MM.1S (cell line): ENCODE data around the gene RNU1-4.
A peak's percentile ranks its signal among the peaks of the same experiment; 100 is the strongest.
"Not testable (repeated sequence)": the region's sequence is repeated elsewhere in the genome, so short reads cannot be mapped to it uniquely, and the experiment has no call there.

ENCODE experiments used
- DNase-seq: peaks from one replicate; pipeline ENCODE4 v3.0.0-alpha.2; 2015
- H2AFZ ChIP-seq: fragments of 300-600 bp; sonication (generic); 2 replicates; pipeline ENCODE4 v1.6.0; 2016; ENCODE audit warnings: antibody characterized with exemption, low read length
- H3F3A ChIP-seq: fragments of 300-600 bp; sonication (generic); 2 replicates; pipeline ENCODE4 v1.6.1; 2016; ENCODE audit warnings: mild to moderate bottlenecking, antibody characterized with exemption, low read length, moderate library complexity, mixed read lengths; ENCODE audit not compliant: insufficient read depth
- H3K27ac ChIP-seq: fragments of 300-600 bp; sonication (generic); 2 replicates; pipeline ENCODE4 v1.5.1; 2016; ENCODE audit warnings: mild to moderate bottlenecking, low read length
- H3K27me3 ChIP-seq: fragments of 300-600 bp; sonication (generic); replicated peaks from 2 replicates; pipeline ENCODE4 v1.6.0; 2016; ENCODE audit warnings: low read length; ENCODE audit not compliant: insufficient read depth
- H3K36me3 ChIP-seq: fragments of 300-600 bp; sonication (generic); replicated peaks from 2 replicates; pipeline ENCODE4 v1.6.1; 2016; ENCODE audit warnings: mild to moderate bottlenecking, low read length, mixed read lengths; ENCODE audit not compliant: insufficient read depth
- H3K4me1 ChIP-seq: fragments of 300-600 bp; sonication (generic); 2 replicates; pipeline ENCODE4 v1.6.1; 2016; ENCODE audit warnings: low read length, mixed read lengths
- H3K4me2 ChIP-seq: fragments of 300-600 bp; sonication (generic); 2 replicates; pipeline ENCODE4 v1.6.0; 2016; ENCODE audit warnings: low read depth, low read length
- H3K4me3 ChIP-seq: fragments of 300-600 bp; sonication (generic); 2 replicates; pipeline ENCODE4 v1.5.1; 2016; ENCODE audit warnings: low read length, mixed read lengths
- H3K79me2 ChIP-seq: fragments of 300-600 bp; sonication (generic); 2 replicates; pipeline ENCODE4 v1.6.1; 2016; ENCODE audit warnings: mixed run types, low read length, mixed read lengths
- H3K9ac ChIP-seq: fragments of 300-600 bp; sonication (generic); 2 replicates; pipeline ENCODE4 v1.6.1; 2016; ENCODE audit warnings: low read length, mixed read lengths
- H3K9me2 ChIP-seq: fragments of 300-600 bp; sonication (generic); replicated peaks from 2 replicates; pipeline ENCODE4 v1.6.1; 2016; ENCODE audit warnings: mild to moderate bottlenecking, low read length, mixed read lengths; ENCODE audit not compliant: insufficient read depth
- H3K9me3 ChIP-seq: fragments of 300-600 bp; sonication (generic); replicated peaks from 2 replicates; pipeline ENCODE4 v1.6.1; 2016; ENCODE audit warnings: mild to moderate bottlenecking, low read length, mixed read lengths; ENCODE audit not compliant: insufficient read depth
- H4K20me1 ChIP-seq: fragments of 300-600 bp; sonication (generic); 2 replicates; pipeline ENCODE4 v1.6.1; 2016; ENCODE audit warnings: mild to moderate bottlenecking, low read length, moderate library complexity, mixed read lengths; ENCODE audit not compliant: insufficient read depth
- CTCF ChIP-seq: fragments of 300-600 bp; sonication (generic); IDR thresholded peaks from 2 replicates; pipeline ENCODE4 v1.5.1; 2016; ENCODE audit warnings: antibody characterized with exemption, low read length, mixed read lengths

The RNU1-4 gene

GRCh38 chr1:16704502-16705100 lies 35.7 kb upstream of the RNU1-4 start:
- H3K27me3 ChIP-seq, H3K4me1 ChIP-seq, H3K27ac ChIP-seq, H3K36me3 ChIP-seq, H3K79me2 ChIP-seq, DNase-seq, H3K4me3 ChIP-seq, H3K4me2 ChIP-seq, H3K9ac ChIP-seq, H3K9me2 ChIP-seq, H3F3A ChIP-seq, H4K20me1 ChIP-seq, H3K9me3 ChIP-seq, H2AFZ ChIP-seq: not testable (repeated sequence)

- DNase-seq: not testable (repeated sequence)
Observed at GRCh38 chr1:16706302-16706701, 34.0 kb upstream of the RNU1-4 start.

GRCh38 chr1:16707130-16708093 lies 32.9 kb upstream of the RNU1-4 start:
- not testable (repeated sequence) for H3K4me3 ChIP-seq, H3K27me3 ChIP-seq, H3K79me2 ChIP-seq, H3F3A ChIP-seq, H3K9ac ChIP-seq, H4K20me1 ChIP-seq, H3K36me3 ChIP-seq, H3K27ac ChIP-seq, H3K4me1 ChIP-seq, H2AFZ ChIP-seq, H3K4me2 ChIP-seq, H3K9me2 ChIP-seq, H3K9me3 ChIP-seq
- peak; percentile 5 for DNase-seq

More at GRCh38 chr1:16706302-16706701, 34.0 kb upstream of the RNU1-4 start:
- H4K20me1 ChIP-seq, H3K4me3 ChIP-seq, H3K79me2 ChIP-seq, H3K4me2 ChIP-seq, H3K36me3 ChIP-seq, H3K27me3 ChIP-seq, H3K9me3 ChIP-seq, H3F3A ChIP-seq, H3K4me1 ChIP-seq, H3K9ac ChIP-seq, H2AFZ ChIP-seq, H3K27ac ChIP-seq, H3K9me2 ChIP-seq: not testable (repeated sequence)

GRCh38 chr1:16708704-16709103 lies 31.6 kb upstream of the RNU1-4 start:
- H3K27me3 ChIP-seq, DNase-seq, H3K27ac ChIP-seq, H4K20me1 ChIP-seq, H3K79me2 ChIP-seq, H2AFZ ChIP-seq, H3K4me3 ChIP-seq, H3F3A ChIP-seq, H3K9me2 ChIP-seq, H3K4me2 ChIP-seq, H3K4me1 ChIP-seq, H3K9me3 ChIP-seq, H3K9ac ChIP-seq, H3K36me3 ChIP-seq: not testable (repeated sequence)

GRCh38 chr1:16709659-16710087 lies 30.6 kb upstream of the RNU1-4 start:
- H3K9ac ChIP-seq: not testable (repeated sequence)

GRCh38 chr1:16710618-16711017 lies 29.7 kb upstream of the RNU1-4 start:
- not testable (repeated sequence) for H3K36me3 ChIP-seq, H3K27me3 ChIP-seq, H3K4me2 ChIP-seq, H3K79me2 ChIP-seq, H3K9ac ChIP-seq, H2AFZ ChIP-seq, DNase-seq, H3F3A ChIP-seq, H3K9me2 ChIP-seq, H3K9me3 ChIP-seq, H3K4me3 ChIP-seq, H3K4me1 ChIP-seq, H4K20me1 ChIP-seq, H3K27ac ChIP-seq

More at GRCh38 chr1:16709659-16710087, 30.6 kb upstream of the RNU1-4 start:
- not testable (repeated sequence) for H3K4me3 ChIP-seq, H3K27ac ChIP-seq, H3K9me3 ChIP-seq, H3K4me1 ChIP-seq, H3F3A ChIP-seq, H3K79me2 ChIP-seq, H4K20me1 ChIP-seq, H3K36me3 ChIP-seq, H3K9me2 ChIP-seq, H2AFZ ChIP-seq, DNase-seq, H3K4me2 ChIP-seq, H3K27me3 ChIP-seq
- TF ChIP-seq CTCF: peak; percentile 27

GRCh38 chr1:16712131-16712530 lies 28.2 kb upstream of the RNU1-4 start:
- not testable (repeated sequence) for H4K20me1 ChIP-seq, H3K9me3 ChIP-seq, H3K4me3 ChIP-seq, H3K27ac ChIP-seq, H3K9me2 ChIP-seq, H2AFZ ChIP-seq, H3K9ac ChIP-seq, H3K4me1 ChIP-seq, H3K4me2 ChIP-seq, DNase-seq, H3K79me2 ChIP-seq, H3K36me3 ChIP-seq, H3F3A ChIP-seq
- H3K27me3 ChIP-seq: peaks cover 16% of the 10 kb centered on the region
